Caco-2 (cell line): ENCODE data around the gene CYS1. TPM values are rescaled to one million over a fixed set of nuclear protein-coding genes. Genes with fewer than 3 reads are reported as not detected.

Experiments
- BruUV-seq: library from RNA; stranded (reverse); fragments of 400-500 nt; replicated peaks from 2 replicates; lab custom pipeline; 2021; lab: Mats Ljungman, UMichigan
- CTCF ChIA-PET: fragments of 300-600 bp; sonication (Branson Sonifier 250); formaldehyde crosslinking; loops from one replicate; lab custom pipeline; 2022; ENCODE audit warnings: antibody characterized with exemption; lab: Charles Lee
- POLR2A ChIA-PET: fragments of 300-600 bp; sonication (Branson Sonifier 250); formaldehyde crosslinking; loops from one replicate; lab custom pipeline; 2022; ENCODE audit warnings: antibody characterized with exemption; lab: Charles Lee
- DNase-seq, 2 experiments: peaks; one replicate each; pipeline versions ENCODE4 v3.0.0 to v3.0.0-alpha.2; 2020 to 2022
- H3K27me3 ChIP-seq: replicated peaks from 2 replicates; pipeline ENCODE4 v1.6.0; 2011; ENCODE audit warnings: low read length; ENCODE audit not compliant: control insufficient read depth, insufficient read depth
- H3K36me3 ChIP-seq: 2 replicates; pipeline ENCODE4 v1.5.1; 2011; ENCODE audit warnings: low read length; ENCODE audit not compliant: control insufficient read depth, insufficient read depth
- H3K4me1 ChIP-seq: fragments of 250-450 bp; sonication (Bioruptor Pico); 2 replicates; pipeline ENCODE4 v1.5.1; 2020; ENCODE audit warnings: mild to moderate bottlenecking
- H3K4me3 ChIP-seq: 2 replicates; pipeline ENCODE4 v1.5.1; 2011; ENCODE audit warnings: low read depth, mild to moderate bottlenecking, control low read depth, low read length
- H3K9me3 ChIP-seq: fragments of 250-450 bp; sonication (Bioruptor Pico); 2 replicates; pipeline ENCODE4 v1.5.1; 2020; ENCODE audit warnings: mild to moderate bottlenecking, moderate library complexity
- H3K27ac Mint-ChIP-seq: one replicate; pipeline ENCODE4 v1.8.0; 2022; ENCODE audit warnings: mixed read lengths; ENCODE audit not compliant: unreplicated experiment
- H3K27me3 Mint-ChIP-seq: one replicate; pipeline ENCODE4 v1.8.0; 2022; ENCODE audit warnings: mixed read lengths; ENCODE audit not compliant: insufficient read depth, unreplicated experiment
- H3K36me3 Mint-ChIP-seq: one replicate; pipeline ENCODE4 v1.8.0; 2022; ENCODE audit warnings: mild to moderate bottlenecking, mixed read lengths; ENCODE audit not compliant: insufficient read depth, unreplicated experiment
- H3K4me1 Mint-ChIP-seq: one replicate; pipeline ENCODE4 v1.8.0; 2022; ENCODE audit warnings: low read depth, mixed read lengths; ENCODE audit not compliant: unreplicated experiment
- H3K4me3 Mint-ChIP-seq: one replicate; pipeline ENCODE4 v1.8.0; 2022; ENCODE audit warnings: mild to moderate bottlenecking, moderate library complexity, mixed read lengths; ENCODE audit not compliant: unreplicated experiment
- H3K9me3 Mint-ChIP-seq: one replicate; pipeline ENCODE4 v1.8.0; 2022; ENCODE audit warnings: mixed read lengths; ENCODE audit not compliant: unreplicated experiment
- CTCF ChIP-seq, 2 experiments: fragments of 200-600 bp in 1 of 2; IDR thresholded peaks; 1 replicate in 1 of 2; 2 replicates in 1 of 2; pipeline versions ENCODE4 v1.5.1 to v1.8.0; 2011 to 2022; ENCODE audit warnings: antibody characterized with exemption in 1 of 2, control low read depth in 1 of 2, inconsistent platforms in 1 of 2, low read depth in 1 of 2, low read length in 1 of 2, mild to moderate bottlenecking in 1 of 2, moderate library complexity in 1 of 2; ENCODE audit not compliant: insufficient read depth in 1 of 2, severe bottlenecking in 1 of 2, unreplicated experiment in 1 of 2
- intact Hi-C: fragments of 100-400 bp; cut with micrococcal nuclease; formaldehyde crosslinking; loops from one replicate; pipeline ENCODE4 v1.10.0; 2022; ENCODE audit not compliant: unreplicated experiment
- total RNA-seq: library from RNA; stranded (reverse); gene quantifications from 2 replicates; pipeline ENCODE4 v1.2.3, GENCODE V29; 2022

Gene CYS1
- total RNA-seq, 1 experiment from 2014 or later, result 1.4 TPM

- H3K36me3 Mint-ChIP-seq, result peaks cover 37% of the 10 kb centered on the region
- Histone ChIP-seq H3K4me3 (peak overlapping the region; percentile 39), H3K36me3 (no peaks in the 10 kb centered on the region), H3K9me3 (no peaks in the 10 kb centered on the region), H3K4me1 (peaks cover 20% of the 10 kb centered on the region), H3K27me3 (no peaks in the 10 kb centered on the region)
- intact Hi-C loops, result loop anchor here (2.0 kb wide), 1 partner anchor 412 kb away; the partner anchor contains the start of gene YWHAQ
- H3K4me1 Mint-ChIP-seq, result peaks cover 16% of the 10 kb centered on the region
- H3K27ac Mint-ChIP-seq, result peak overlapping the region; percentile 96
- CTCF ChIA-PET, result interaction anchor here (0.6 to 3.0 kb wide), 5 partner anchors 15 to 366 kb away, joined by 3 to 16 read pairs (median 9); partner anchors contain the start of gene TAF1B
- DNase-seq, result peak; percentile 86 to 87
- POLR2A ChIA-PET, result interaction anchor here (0.6 to 1.7 kb wide), 5 partner anchors 15 to 406 kb away, joined by 3 to 15 read pairs (median 7); partner anchors contain the start of genes ODC1 and TAF1B
- TF ChIP-seq CTCF (IDR thresholded peaks at IDR 0.05; ENCODE audit: insufficient read depth in 1 of 2, low read depth in 1 of 2, low read length in 1 of 2, severe bottlenecking in 1 of 2, unreplicated experiment in 1 of 2), result peak in 1 of 2 experiments; percentile 22
- no peaks in the 10 kb centered on the region for H3K9me3 Mint-ChIP-seq
- TSS peak; percentile 39 for BruUV-seq
- no peaks in the 10 kb centered on the region for H3K27me3 Mint-ChIP-seq
- peak overlapping the region; percentile 95 for H3K4me3 Mint-ChIP-seq
Measured at GRCh38 chr2:10042301-10043161, 37.7 kb downstream of the CYS1 start.

GRCh38 chr2:10041711-10042110, 38.5 kb downstream of the CYS1 start:
- Mint-ChIP-seq H3K36me3 (peaks cover 35% of the 10 kb centered on the region), H3K27ac (peak overlapping the region; percentile 96), H3K4me1 (peaks cover 16% of the 10 kb centered on the region), H3K9me3 (no peaks in the 10 kb centered on the region), H3K27me3 (no peaks in the 10 kb centered on the region), H3K4me3 (peak overlapping the region; percentile 95)
- TF ChIP-seq CTCF (IDR thresholded peaks at IDR 0.05; ENCODE audit: insufficient read depth in 1 of 2, low read depth in 1 of 2, low read length in 1 of 2, severe bottlenecking in 1 of 2, unreplicated experiment in 1 of 2), result no peak
- Histone ChIP-seq H3K9me3 (no peaks in the 10 kb centered on the region), H3K27me3 (no peaks in the 10 kb centered on the region), H3K4me3 (peak overlapping the region; percentile 39), H3K36me3 (no peaks in the 10 kb centered on the region), H3K4me1 (peaks cover 20% of the 10 kb centered on the region)
- DNase-seq, result no peak
- no TSS peak for BruUV-seq
- intact Hi-C loops, result loop anchor here (2.0 kb wide), 1 partner anchor 411 kb away; the partner anchor contains the start of gene YWHAQ
- POLR2A ChIA-PET, result interaction anchor here (0.6 to 0.9 kb wide), 2 partner anchors 43 to 406 kb away, joined by 3 to 12 read pairs; partner anchors contain the start of gene ODC1
- CTCF ChIA-PET, result interaction anchor here (1.0 to 1.5 kb wide), 3 partner anchors 57 to 367 kb away, joined by 3 to 12 read pairs (median 5); partner anchors contain the start of gene TAF1B

GRCh38 chr2:10039658-10040410, 40.4 kb downstream of the CYS1 start:
- POLR2A ChIA-PET, result no interaction called here
- H3K36me3 ChIP-seq, result no peaks in the 10 kb centered on the region
- TF ChIP-seq CTCF (IDR thresholded peaks at IDR 0.05; ENCODE audit: insufficient read depth in 1 of 2, low read depth in 1 of 2, low read length in 1 of 2, severe bottlenecking in 1 of 2, unreplicated experiment in 1 of 2), result no peak
- no peak overlapping the region for H3K4me3 Mint-ChIP-seq
- H3K27ac Mint-ChIP-seq, result no peak overlapping the region
- BruUV-seq, result no TSS peak
- H3K9me3 Mint-ChIP-seq, result no peaks in the 10 kb centered on the region
- no peaks in the 10 kb centered on the region for H3K9me3 ChIP-seq
- no peaks in the 10 kb centered on the region for H3K27me3 ChIP-seq
- H3K27me3 Mint-ChIP-seq, result no peaks in the 10 kb centered on the region
- H3K4me1 ChIP-seq, result peaks cover 12% of the 10 kb centered on the region
- intact Hi-C loops, result no loop called here
- peaks cover 18% of the 10 kb centered on the region for H3K4me1 Mint-ChIP-seq
- peaks cover 20% of the 10 kb centered on the region for H3K36me3 Mint-ChIP-seq
- H3K4me3 ChIP-seq, result no peak overlapping the region
- CTCF ChIA-PET, result no interaction called here
- no peak for DNase-seq
